HG02973 (cell line): ENCODE data around the gene KRT39.
"Not testable (repeated sequence)": the region's sequence is repeated elsewhere in the genome, so short reads cannot be mapped to it uniquely, and the experiment has no call there.

Experiments
- ATAC-seq: cut with Tn5 transposase; IDR thresholded peaks from one replicate; pipeline ENCODE4 v1.9.1; 2021; ENCODE audit warnings: moderate library complexity; ENCODE audit not compliant: unreplicated experiment

KRT39 gene

DNA sequence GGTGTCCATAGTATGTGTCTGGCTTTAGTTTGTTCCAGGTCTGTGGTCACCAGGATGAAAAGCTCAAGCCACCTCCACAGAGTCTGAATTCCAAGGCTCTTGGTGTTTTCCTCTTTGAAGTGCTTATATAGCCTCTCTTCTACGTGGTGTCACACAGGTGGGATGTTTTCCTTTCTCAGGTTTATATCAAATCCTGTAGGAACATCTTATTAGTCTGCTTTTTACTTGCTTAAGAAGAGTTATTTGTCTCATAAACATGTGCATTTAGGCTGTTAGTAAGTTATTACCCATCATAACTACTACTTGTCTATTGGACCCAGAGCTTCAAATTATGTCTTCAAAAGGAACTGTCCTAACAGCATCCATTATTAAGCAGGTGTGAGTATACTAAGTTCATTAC is at the start of gene KRT39:
KRT39 (minus strand) TSS at position 101 of the 400 bp plus-strand sequence; CDS start at position 9, 92 bp downstream.
- ATAC-seq: no peak

DNA sequence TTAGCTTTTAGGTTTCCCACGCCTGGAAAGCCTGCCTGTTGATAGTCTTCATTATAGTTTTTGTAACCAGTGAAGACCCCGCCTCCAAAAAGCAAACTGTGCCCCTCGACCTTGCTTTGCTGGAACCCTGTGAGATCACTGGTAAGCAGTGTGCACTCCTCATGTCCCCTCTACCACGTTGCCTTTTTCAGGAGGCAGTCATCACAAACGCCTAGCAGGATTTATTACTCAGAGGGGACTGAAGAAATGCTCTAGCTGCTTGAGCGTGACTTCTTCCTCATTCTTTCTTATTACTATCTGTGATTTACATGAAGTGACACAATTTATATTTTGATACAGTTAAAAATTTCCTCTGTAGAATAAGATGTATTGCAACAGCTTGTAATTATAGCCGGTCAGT is 48.7 kb upstream of the KRT39 start:
- ATAC-seq: no peak

DNA sequence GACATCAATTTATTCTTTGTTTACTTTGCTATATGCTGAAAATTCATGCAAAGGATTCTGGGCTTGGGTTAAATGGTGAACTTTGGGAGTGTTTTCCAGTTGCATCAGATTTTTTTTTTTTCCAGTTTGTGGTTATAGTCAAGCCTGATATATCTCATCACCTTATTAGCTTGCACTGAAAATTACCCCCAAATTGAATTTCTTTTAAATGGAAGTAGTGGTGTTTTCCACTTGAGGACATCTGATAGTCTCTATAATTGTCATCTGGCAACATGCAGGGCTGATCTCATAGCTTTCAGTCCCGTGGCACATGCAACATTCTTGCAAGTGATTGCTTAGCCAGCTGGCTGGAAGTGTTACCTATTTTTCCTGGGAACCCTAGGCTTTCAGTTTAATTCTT is 46.9 kb upstream of the KRT39 start:
- no peak for ATAC-seq

DNA sequence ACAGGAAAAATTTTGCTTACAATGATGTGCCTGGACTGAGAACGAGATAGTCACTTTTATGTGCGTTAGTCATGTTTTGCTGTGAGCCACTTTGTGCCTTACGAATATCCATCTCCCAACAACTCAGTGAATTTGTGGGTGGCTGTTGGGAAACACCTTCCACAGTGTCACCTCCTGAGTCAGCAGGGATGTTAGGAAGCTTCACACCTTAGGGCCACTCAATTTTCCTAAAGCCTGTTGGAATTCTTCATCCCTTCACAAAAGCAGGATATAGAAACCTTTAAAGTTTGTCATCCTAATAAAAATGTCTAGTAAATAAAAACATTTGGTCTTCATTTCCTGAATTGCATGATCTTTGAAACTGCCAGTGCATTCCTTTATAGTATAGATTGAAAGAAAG is 46.4 kb upstream of the KRT39 start:
- ATAC-seq: no peak

DNA sequence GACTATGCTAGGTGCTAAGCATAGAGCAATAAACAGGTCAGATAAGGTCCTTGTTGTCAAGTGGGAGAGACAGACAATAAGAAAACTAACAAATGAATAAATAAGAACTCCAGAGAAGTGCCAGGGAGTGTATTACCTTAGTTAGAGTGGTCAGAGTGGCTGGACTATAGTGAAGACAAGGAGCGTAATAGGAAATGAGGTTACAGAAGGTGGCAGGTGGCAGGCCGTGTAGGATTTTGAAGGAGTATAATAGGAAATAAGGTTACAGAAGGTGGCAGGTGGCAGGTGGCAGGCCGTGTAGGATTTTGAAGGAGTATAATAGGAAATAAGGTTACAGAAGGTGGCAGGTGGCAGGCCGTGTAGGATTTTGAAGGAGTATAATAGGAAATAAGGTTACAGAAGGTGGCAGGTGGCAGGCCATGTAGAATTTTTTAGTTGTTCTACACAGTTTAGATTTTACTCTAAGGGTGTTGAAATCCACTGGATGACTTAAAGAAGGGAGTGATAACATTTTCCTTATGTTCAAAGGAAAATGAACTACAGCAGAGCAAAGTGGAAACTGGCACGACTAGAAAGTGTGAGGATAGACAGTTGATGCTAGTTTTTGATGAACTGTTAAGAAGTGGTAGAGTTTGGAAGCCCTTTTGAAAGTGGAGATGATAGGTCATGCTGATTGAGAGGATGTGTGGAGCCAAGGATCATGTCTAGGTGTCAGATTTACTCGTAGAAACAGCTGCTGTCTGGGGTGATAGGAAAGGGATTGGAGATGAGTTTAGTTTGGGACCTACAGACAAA is 45.8 kb upstream of the KRT39 start:
- no peak for ATAC-seq

DNA sequence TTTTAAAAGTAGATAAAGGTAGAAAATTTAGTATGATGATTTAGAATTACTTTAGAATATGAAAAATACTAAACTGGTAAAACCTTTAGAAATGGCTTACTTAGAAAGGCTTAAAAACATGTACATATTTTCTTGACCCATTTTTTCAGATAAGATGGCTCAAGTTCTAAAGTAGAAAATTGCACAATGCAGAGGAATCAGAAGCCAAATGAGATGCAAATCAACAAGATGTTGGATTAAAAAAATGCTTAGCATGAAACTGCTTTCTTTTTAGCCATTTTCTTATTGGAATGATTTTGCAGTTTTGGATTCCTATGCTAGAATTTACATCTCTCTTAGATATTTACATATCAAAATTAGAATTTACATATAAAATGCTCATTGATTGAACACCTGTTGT is 43.7 kb upstream of the KRT39 start:
- ATAC-seq: no peak

DNA sequence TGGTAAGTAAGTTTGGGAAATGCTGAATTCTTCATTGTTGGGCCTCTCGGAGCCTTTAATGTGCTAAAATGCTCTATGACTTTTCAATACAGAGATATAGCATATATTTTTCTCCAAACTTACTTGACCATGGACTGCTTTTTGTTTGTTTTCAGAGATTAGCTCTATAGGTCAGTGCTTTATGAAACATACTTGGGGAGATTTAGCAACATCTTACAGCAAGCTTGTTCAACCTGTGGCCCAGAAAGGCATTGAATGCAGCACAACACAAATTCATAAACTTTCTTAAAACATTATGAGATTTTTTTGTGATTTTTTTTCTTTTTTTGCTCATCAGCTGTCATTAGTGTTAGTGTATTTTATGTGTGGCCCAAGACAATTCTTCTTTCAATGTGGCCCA is 43.2 kb upstream of the KRT39 start:
- ATAC-seq: no peak

DNA sequence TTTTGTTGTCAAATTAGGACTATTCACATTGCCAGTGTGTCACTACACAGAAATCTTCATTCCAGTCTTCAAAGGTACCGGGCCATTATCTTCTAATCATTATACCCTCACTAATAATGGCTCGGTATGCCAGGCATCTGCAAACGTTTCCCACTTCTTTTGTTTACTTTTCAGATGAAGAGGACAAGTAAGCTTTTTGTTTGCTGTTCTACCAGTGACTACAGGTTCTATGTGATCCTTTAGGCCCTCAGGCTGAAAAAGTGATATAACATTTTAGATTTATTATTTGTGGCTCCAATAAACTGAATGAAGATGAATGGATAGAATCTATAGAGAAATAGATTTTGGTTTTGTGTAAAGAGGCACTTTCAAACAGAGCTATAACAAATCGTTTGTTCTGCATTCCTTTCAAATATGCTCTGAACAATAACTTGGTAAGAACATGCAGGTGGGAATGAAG is 42.6 kb upstream of the KRT39 start:
- ATAC-seq: no peak

DNA sequence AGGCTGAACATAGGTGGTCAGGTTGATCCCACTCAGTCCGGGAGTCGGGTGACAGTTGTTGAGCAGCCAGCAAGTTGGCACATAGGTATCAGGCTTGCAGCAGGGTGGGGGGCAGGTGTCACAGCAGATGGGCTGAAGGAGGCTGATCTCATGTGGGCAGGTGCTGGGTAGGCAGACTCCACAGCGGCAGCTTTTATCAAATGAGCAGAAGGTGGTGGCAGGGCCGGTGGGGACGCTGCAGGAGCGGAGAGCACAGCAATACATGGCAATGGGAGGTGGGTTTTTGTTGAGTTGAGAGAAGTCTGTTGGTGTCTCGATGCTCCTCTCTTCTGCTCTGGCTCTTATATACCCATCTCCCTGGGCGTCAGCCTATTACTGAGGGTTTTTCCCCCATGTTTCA is 42.1 kb upstream of the KRT39 start, which contains the start of gene KRTAP3-1:
KRTAP3-1 (minus strand) TSS at position 318 of the 400 bp plus-strand sequence; CDS start at position 264, 54 bp downstream.
- ATAC-seq: no peak

DNA sequence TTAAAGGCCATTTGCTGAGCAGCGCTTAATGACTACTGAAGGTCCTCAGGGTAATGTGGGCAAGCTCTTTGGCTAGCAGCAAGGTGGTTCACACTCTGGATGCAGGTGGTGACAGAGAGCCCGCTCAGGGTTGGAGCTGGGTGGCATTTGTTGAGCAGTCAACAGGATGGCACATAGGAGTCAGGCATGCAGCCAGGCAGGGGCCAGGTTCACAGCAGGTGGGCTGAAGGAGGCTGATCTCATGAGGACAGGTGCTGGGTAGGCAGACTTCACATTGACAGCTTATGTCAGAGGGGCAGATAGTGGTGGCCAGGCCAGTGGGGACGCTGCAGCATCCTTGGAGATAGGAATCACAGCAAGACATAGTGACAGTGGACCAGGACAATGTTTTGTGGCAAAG is 37.6 kb upstream of the KRT39 start:
- ATAC-seq: no peak

DNA sequence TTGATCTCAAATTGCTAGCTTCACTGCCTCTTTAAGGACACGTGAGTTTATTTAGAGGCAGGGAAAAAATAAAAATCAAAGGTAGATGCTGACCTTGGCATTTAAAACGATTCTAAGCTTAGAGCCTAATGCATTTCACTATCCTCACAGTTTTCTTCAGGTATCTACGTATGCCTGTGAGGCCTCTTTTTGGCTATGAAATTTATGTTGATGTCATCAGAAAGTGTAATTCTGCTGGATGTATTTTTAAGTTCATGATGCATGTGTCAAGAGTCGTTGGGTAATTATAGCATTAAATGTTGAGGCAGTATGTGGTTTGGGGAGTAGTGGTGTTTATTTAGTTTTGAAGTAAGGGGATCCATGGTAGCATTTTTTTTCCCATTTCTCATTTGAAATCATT is 37.2 kb upstream of the KRT39 start:
- ATAC-seq: no peak

DNA sequence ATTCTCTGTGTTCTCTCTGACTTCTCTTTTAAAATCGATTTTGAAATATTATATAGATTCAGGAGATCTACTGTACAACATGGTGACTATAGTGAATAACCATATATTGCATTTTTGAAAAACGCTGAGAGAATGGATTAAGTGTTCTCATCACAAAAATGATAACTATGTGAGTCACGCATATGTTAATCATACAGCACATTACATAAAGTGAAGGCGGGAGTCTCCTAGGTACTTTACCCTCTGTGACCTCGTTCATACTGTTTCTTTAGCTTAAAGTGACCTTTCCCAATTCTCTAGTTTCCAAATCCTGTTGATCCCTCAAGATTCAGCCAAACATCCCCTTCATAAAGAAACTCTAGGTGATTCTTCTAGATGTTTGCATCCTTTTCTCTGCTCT is 36.1 kb upstream of the KRT39 start:
- ATAC-seq: no peak

DNA sequence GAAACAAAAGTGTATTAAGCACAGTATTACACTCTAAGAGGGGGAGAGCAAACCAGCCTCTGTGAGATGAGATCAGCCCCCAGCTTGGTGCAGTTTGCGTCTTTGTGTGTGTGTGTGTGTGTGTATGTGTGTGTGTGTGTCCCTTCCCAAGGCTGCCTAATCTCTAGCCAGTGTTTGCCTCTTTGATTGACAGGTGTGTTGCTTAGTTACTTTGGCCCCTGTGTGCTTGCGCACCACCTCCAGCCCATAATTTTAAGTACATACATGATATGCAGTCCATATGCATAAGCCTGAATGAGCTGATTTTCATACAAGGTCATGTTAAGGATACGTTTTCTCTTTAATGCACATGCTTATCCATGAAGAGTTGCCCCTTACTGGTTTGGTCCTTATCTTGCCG is 35.0 kb upstream of the KRT39 start:
- no peak for ATAC-seq

DNA sequence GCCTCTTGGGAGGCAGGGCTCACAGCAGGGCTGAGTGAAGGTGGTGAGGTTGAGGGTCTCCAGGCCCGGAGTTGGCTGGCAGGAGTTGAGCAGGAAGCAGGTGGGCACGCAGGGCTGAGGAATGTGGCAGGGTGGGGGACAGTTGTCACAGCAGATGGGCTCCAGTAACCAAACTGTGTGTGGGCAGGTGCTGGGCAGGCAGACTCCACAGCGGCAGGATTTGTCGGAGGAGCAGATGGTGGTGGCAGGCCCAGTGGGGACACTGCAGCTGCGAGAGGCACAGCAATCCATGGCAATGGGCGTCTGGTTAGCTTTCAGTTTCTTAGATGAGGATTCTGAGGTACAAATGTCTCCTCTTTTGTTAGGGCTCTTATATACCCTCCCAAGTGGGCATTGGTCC is 32.8 kb upstream of the KRT39 start, which contains the start of gene KRTAP3-2:
KRTAP3-2 (minus strand) TSS at position 344 of the 400 bp plus-strand sequence; CDS start at position 291, 53 bp downstream.
- ATAC-seq: not testable (repeated sequence)

DNA sequence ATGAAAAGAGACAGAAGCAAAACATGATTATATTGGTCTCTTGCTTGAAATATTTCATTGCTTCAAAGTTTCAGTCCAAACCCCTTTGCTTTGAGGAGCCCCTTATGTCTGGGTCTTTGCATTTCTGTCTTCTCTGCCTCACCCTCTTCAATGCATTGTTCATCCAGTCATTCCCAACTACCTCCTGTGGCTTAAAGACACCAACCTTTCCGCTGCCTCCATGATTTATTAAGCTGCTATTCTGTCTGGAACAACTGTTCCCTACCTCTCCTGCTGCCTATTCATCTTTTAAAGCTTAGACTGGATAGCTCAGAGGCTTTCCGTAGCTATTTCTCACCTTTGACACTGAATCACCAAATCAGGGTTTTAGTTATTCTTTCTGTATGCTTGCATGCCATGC is 30.6 kb upstream of the KRT39 start:
- ATAC-seq: no peak

DNA sequence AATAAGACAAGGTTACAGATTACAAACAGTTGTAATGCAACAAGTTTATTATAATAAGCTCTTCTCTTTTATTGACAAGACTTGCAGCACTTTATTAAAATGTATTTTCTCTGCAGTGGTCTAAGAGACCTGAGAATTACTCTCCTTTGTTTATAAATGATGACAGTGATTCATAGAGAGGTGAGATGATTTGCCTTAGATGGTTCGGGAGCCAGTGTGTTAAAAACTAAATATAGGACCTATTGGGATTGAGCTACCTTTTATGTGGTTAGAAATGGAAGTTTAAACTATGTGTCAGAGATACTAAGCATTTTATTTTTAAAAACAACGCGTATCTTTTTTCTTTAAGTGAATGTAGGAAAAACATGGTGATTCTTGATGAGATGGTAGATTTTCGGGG is 30.1 kb upstream of the KRT39 start:
- ATAC-seq: no peak

DNA sequence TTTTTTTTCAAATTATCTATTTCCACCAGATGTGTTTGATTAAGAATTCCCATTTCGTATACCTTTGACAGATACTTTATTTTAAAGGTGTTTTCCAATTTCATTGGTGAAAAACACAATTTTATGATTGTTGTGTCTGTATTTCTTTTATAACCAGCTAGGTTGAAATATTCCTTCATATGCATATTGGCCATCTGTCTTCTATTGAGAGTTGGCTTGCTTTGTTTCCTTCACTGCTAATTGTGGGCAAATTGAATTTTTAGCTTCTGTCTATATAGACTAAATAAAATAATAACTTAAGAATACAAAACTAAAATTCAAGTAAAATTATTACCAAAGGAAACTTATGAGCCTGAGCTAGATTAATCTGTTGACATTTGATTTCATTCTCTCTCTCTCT is 28.4 kb upstream of the KRT39 start:
- no peak for ATAC-seq

DNA sequence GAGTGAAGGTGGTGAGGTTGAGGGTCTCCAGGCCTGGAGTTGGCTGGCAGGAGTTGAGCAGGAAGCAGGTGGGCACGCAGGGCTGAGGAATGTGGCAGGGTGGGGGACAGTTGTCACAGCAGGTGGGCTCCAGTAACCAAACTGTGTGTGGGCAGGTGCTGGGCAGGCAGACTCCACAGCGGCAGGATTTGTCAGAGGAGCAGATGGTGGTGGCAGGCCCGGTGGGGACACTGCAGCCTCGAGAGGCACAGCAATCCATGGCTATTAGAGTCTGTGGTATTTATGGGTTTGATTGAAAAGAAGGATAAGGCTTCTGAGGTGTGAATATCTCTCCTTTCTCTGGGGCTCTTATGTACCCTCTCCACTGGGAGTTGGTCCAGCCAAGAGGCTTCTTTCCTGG is 27.1 kb upstream of the KRT39 start, which contains the start of gene KRTAP3-3:
KRTAP3-3 (minus strand) TSS at position 326 of the 400 bp plus-strand sequence; CDS start at position 259, 67 bp downstream.
- no peak for ATAC-seq

DNA sequence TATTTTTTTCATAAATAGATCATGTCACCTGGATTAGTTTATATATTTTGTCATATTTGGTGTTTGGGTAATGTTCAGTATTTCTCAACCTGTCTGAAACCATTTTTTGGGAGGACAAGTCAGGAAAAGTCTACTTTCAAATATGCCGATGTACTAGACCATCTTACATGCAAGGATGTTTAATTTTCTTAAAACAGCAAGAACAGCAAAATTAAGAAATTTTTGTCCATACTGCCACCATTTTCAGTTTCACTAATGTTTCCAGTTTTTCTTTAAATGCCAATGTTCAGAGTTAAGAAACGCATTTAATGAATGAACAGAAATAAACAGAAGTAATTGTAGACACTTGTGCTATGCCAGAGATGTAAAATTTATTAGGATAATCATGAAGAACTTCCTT is 26.3 kb upstream of the KRT39 start:
- ATAC-seq: no peak

DNA sequence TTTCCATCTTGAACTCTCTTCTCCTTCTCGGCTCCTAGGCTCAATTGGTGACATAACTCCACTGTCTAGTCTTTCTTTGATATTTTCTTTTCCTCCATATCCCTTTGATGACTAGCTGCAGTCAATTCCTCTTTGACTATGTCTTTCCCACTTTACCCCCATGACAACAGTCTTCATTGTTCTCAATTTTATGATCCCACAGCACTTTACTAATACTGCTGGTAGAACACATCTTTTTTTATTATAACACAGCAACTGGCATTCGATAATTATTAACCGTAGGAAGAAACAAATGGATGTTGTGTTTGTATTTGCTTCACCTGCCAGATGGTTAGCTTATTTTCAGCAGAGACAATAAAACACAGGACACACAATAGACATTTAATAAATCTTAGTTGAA is 25.9 kb upstream of the KRT39 start:
- no peak for ATAC-seq

DNA sequence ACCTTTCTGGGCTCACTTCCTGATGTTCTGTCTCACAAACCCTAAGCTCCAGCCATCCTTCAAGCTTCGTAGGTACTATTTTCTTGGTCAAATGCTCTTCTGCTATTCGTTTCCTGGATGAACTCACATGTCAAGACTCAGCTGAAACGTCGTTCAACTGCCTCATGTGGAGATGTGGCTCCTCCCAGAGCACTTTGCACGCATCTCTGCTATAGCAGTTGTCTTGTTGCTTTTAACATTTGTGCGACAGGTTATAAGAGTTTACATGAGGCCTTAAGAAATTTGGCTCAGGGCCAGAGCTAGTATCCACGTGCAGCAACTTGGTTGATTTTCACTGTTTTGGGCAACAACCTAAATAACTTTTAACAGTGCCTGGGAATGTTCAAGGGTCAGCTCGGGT is 20.2 kb upstream of the KRT39 start:
- no peak for ATAC-seq

DNA sequence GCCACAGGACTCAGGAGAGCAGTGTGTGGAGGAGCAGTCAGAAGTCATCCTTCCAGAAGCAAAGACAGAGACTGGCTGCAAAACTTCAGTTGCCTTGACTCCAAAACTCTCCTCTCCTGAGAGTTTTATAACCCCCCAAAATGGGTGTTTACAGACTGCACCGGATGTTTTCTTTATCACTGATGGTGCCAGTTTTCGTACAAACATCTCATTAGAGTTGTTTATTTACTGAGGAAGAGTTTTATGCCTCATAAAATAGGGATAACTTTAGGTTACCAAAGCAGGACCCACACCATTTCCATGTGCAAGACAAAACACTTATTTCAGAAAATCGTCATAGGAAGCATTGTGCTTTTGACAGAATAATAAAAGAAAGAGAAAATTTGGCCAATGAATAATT is 17.5 kb upstream of the KRT39 start, which contains the start of gene KRT40:
KRT40 (minus strand) TSS at position 101 of the 400 bp plus-strand sequence; CDS start at position 48, 53 bp downstream.
- ATAC-seq: no peak
